Pulmonary artery endothelial cell (primary cell): ENCODE data around the gene AOX1. TPM values are rescaled to one million over a fixed set of nuclear protein-coding genes. Genes with fewer than 3 reads are reported as not detected.
"Not testable (repeated sequence)": the region's sequence is repeated elsewhere in the genome, so short reads cannot be mapped to it uniquely, and the experiment has no call there.

Source experiments
- DNase-seq: peaks from one replicate; pipeline ENCODE4 v3.0.0-alpha.2; 2011; ENCODE audit warnings: low read depth, low spot score
- total RNA-seq: library from RNA; depleted of rRNA; stranded (reverse); fragments of >200 nt; gene quantifications from 2 replicates; pipeline ENCODE4 v1.2.3, GENCODE V29; 2014

AOX1 gene
- total RNA-seq, 1 donor from 2014 or later = 14.5 TPM

DNA sequence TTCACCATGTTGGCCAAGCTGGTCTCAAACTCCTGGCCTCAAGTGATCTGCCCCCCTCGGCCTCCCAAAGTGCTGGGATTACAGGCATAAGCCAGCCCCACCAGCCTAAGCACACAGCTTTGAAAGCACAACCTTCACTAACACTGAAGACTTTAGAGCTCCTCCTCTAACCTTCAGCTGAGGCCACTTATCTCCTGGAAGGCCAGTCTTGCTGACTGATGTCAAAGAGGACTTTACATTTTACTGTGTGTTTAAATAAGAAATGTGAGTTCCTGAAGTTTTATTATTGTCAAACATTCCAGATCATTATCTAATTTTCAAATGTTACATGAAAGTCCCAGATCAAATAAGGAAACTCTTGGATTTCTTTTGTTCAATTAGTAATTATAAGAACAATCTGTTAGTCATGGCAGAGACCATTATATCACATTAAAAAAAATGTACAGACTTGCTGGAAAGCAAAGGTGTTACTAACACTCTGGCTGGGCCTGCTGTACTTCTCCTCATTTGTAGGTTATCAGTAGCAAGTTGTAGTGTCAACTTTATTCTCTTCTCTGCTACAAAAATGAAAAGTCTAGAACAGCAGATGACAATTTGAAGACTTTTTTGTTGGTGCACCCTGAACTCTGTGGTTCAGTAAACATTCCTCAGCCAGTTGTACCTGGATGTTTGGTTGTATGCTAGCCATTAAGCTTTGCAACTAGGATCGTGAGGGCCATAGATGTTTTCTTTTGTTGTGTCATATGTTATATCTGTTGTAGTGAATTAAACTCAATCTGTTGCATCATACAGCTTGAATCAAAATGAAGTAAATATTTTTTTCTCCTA, 80.0 kb downstream of the AOX1 start:
- no peak for DNase-seq

DNA sequence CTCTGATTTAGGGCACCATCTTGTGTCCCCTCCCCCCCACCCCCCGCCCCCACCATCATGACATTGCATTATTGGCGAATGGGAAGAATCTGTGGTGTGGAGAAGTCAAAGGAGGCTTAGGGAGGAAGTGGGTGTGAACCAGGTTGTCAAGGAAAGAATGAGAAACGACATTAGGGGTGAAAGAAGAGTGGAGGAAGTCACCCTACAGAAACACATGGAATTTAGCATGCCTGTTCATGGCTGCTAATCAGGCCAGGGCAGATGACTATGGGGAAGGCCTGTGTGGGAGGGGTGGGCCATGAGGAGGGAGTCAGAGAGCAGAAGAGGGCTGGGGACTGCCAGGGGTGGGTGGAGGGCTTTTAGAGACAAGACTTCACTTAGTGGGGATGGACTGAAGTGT, 81.6 kb downstream of the AOX1 start:
- DNase-seq = no peak

DNA sequence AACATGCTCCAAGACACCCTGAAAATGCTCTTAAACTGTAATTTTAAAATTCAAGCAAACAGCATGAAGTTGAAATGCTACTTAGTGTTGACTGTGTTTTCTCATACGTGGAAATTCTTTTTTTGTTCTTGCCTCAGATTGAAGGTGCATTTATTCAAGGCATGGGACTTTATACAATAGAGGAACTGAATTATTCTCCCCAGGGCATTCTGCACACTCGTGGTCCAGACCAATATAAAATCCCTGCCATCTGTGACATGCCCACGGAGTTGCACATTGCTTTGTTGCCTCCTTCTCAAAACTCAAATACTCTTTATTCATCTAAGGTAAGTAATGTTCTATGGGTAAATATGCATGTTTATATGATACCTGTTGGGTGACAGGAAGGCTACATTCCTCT, 82.7 kb downstream of the AOX1 start:
- DNase-seq = no peak

DNA sequence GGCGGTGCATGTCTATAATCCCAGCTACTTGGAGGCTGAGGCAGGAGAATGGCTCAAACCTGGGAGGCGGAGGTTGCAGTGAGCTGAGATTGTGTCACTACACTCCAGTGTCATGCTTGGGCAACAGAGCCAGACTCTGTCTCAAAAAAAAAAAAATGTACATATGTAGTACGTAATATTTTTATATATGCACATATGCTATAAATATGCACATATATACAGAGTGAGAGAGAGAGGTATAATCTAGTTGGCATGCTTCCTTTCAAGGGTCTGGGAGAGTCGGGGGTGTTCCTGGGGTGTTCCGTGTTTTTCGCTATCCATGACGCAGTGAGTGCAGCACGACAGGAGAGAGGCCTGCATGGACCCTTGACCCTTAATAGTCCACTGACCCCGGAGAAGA, 83.5 kb downstream of the AOX1 start:
- no peak for DNase-seq

DNA sequence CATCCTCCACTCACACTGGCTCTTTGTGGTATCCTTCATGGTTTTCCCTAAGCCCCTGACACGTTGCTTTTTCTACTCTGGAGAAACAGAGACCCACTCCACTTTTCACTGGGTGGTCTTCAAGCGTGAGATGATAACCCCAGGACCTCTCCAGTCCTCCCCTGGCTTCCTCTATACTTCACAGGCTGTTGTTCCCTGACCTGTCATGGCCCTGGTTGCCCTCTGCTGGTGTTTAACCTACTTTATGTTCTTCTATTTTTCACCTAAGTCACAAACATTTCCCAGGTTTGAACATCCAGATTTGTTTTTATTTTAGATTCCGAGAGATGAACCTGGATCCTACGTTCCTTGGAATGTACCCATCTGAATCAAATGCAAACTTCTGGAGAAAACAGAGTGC, 84.5 kb downstream of the AOX1 start:
- no peak for DNase-seq

DNA sequence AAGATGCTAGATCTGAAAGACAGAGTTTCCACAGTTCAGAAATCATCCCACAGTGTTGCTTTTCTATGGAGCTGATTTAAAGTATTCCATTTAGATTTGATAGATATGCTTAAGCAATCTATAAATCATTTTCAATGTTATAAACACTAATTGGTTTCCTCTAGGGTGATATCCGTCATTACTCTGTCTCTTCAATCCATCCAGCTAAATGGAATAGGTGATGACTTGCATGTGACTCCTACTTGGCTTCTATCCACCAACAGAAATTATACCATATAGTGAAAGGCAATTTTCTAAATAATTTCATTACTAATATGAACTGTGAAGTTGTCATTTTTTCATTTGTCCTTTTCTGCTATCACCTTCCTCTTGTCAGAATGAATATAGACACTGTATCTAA, 84.9 kb downstream of the AOX1 start:
- DNase-seq = no peak

DNA sequence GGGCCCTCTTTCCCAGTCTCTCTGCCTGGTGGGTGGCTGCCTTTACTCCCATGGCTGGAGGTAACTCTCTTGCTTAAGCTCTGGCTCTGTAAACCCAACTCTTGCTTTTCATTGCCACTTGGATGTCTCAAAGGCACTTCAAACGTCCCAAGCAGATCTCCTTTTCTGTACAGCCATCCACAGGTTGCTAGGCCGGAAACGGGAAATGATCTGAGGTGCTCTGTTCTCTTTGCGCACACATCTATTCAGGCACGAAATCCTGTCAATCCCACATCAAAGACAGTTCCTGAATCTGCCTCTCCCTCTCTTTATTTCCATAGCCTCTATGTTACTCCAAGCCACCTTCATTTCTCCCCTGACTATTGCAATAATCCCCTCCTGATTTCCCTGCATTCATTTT, 87.4 kb downstream of the AOX1 start:
- DNase-seq = no peak

DNA sequence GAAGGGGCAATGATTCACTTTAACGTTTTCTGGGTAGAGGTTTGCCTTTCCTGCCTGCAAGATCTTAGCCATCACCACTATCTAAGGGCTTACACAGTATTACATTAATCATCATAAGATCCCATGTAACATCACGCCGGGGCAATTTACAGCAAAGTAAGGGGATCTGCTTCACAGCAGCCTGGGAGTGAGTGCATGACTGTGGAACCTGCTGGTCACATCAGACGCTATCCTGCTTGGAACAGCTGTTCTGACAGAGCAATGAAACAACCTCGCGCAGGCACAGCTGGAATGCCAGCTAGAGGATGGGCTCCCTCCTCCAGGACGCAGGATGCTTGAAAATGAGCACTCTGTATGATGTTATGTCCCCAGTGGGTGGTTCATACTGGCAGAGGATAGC, 89.0 kb downstream of the AOX1 start:
- no peak for DNase-seq

DNA sequence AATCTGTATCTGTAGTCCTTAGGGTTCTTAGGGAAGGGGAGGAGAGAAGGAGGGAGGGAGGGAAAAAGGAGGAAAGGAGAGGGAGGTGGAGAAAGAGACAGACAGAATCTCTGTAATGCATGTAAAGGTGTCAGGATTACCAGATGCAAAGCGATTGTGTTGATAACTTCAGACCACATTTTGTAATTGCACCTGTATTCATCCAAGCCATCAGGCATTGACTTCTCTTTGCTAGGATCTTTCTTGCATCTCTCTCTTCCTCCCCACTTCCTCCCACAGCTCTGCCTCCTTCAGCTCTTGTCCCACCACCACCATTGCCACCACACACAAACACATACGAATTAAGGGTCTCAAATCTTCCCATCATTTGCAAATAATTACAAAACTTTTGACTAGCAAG, 91.4 kb downstream of the AOX1 start:
- no peak for DNase-seq

DNA sequence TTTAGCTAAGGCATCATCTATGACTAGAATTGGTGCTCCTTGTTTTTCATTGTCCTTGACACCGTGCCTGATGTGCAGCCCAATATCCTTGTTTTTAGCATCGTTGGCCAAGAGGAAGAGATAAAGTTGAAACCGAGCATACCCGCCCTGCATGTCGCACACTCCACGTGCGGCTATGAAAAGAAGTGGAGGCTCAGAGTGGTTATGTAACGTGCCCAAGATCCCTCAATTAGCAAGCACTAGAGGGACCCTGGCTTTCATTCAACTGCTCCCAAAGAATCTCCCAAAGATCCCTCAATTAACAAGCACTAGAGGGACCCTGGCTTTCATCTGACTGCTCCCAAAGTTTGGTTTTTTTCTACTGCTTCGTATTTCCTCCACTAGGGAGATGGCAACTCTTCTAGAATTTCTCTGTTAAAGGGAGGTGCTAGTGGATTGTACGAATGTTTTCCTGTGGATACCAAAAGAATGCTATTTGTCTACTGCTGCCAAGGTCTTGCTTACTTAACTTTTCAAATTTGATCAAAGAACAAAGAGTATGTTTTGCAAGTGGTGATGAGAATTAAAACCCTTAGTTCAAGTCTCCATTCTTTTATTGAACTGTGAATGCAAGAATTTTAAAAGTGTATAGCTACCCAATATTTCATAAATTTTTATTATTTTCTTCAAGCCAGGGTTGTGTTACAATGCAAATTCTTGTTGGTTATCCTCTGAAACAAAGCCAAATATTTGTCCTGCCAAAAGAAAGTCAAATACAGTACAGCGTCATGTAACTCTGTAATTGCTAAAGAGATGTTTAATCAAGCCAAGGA, 92.1 kb downstream of the AOX1 start:
- DNase-seq = no peak

DNA sequence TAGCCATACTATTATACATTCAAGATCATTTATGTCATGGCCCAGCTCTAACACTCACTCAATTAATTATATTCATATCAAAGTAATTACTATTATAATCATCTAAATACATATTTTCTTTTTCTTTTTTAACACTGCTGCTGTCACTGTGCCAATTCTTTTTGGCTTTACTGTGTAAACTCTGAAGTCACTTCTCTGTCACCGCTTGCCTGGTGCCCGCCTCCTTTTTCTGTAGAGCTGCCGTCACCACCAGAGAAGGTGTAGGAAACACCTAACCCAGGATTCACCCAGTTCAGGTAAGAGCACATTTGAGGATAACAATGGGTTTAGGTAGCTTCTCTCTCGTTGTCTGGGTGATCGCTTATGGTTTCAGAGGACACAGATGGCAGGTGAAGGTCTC, 93.3 kb downstream of the AOX1 start:
- no peak for DNase-seq

DNA sequence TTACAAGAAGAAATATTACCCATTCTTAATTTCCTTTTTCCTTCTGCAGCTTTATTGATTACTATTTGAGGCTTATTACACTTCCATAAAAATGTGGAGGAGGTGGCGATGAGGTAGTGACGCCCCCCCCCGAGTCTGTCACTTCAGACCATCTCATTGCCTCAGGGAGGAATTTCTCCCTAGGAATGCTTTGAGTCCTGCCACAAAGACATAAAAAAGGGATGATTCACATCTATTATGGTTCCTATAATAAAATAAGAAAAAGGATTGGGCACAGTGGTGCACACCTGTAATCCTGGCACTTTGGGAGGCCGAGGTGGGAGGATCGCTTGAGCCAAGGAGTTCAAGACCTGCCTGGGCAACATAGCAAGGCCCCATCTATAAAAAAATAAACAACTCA, 93.7 kb downstream of the AOX1 start:
- DNase-seq = no peak

DNA sequence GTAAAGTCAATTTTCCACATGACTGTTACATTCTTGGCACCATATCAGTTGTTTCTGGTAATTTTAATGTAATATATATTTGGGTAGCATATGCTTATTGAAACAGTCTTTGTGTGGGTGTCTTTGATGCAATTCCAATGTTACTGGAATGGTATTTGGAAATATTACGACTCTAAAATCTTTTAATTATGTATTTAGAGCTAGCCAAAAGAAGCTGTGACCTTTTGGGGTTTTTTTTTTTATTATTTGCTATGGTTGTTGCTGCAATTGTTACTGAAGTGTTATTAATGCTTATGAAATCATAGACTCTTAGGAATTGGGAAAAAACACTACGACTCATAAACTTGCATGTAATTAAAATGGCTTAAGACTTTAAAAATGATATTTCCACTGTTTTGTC, 95.9 kb downstream of the AOX1 start:
- no peak for DNase-seq

DNA sequence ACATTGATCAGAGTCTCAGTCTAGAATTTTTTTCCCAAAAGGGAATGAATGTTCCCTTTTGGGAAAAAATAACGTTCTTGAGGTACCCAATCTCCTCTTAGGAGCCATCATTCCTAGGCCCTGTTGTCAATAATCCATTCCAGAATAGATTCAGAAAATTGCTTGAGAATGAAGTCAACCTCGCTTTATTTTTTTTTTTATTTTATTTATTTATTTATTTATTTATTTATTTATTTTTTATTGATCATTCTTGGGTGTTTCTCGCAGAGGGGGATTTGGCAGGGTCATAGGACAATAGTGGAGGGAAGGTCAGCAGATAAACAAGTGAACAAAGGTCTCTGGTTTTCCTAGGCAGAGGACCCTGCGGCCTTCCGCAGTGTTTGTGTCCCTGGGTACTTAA, 96.6 kb downstream of the AOX1 start:
- not testable (repeated sequence) for DNase-seq

DNA sequence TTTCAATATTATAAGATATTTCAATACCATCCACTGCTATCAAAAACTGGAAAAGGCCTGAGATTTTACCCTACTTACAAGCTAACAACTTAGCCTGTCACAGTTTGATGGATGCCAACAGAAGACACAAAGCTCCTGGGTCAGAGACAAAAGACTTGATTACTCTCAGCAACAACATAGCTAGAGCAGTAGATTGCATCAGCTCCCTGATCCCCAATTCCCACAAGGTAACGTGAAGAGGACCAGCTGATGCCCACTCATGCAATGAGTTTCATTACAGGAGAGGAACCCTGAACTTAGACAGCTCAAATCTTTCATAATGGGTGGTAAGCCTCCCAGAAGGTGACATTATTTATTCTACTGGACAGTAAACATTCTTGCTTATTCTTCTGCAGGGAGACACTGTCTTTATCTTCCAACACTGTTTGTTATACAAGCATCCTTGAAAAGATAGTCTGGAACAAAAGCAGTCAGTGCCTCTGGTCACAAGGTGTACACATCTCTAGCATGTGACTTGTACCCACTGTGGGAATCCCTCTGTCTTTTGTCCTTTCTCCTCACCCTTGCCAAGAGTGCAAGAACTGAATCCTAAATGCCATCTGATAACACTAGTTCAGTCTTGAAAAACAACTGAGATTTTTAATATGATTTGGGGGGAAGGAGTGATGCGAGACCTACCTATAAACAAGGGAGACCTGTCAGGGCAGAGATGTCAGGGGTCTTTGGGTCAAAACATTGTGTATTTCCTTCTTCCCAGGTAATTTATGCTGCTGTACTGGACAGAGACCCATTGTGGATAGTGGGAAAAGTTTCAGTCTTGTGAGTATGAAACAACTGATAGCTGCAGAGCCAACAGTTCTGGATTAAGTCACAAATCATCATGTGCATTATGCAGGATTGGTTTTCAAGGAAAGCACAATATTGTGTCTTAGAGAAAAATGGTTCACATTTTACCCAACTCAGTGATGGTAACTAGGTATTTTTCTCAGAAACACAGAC, 102.4 kb downstream of the AOX1 start:
- DNase-seq = no peak

DNA sequence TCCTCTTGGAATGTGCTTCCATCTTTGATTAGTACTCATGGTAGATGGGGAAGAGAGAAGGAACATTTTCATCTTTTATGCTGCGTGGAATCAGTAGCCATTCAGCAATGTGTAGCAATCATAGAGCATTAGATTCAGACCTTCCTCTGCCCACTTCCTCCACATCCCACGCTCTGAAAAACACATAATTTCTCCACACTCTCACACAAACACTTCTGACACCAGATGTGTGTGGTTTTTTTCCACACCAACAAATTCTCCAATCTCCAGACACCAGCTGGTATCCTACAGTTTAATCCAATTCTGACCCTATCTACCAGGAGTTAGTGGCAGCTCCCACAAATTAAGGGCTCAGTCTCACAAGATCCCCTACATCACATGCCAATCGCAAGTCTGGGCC, 103.3 kb downstream of the AOX1 start:
- DNase-seq = no peak

DNA sequence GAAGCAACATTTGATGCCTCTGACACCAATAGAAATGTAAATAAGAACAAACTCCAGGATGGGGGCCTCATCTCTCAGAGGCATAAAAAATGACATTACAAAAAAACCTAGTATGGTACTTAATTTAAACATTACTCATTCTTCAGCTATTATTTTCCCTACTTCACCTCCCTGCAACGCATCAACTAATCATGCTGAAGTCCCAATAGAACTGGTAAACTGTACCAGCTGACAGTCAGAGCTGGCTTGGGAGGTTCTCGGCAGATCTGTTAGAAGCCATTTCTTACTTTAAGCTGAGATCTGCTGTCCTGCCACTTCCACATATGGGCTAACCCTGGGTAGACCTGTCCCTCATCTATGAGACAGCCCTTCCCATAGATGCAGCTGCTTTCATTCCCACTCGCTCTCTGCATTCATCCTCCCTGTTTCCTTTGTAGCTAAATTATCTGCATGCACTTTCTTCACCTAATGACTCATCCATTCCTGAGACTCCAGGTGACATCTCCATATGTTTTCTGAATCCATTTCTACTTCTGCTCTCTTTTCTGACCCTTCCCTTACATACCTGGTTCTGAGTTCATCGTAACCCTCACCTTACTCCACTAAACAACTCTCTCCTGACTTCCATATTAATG, 108.1 kb downstream of the AOX1 start:
- no peak for DNase-seq

DNA sequence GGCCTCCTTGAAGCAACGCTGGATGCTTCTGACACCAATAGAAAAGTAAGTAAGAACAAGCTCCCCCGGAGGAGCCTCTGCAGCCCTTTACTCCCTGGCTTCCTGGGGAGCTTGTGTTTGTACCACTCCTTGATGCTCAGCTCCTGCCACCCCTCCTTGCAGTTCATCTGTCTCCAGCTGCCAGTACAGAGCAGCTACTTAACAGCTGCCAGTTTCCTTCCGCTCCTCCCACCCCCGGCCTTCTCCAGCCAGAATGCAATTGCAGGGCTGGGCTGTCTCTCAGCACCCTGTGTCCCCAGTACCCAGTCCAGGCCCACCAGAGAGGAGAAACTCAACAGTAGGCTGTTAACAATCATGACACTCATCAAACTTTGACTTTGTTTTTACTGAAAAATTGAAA, 109.4 kb downstream of the AOX1 start:
- DNase-seq = no peak

DNA sequence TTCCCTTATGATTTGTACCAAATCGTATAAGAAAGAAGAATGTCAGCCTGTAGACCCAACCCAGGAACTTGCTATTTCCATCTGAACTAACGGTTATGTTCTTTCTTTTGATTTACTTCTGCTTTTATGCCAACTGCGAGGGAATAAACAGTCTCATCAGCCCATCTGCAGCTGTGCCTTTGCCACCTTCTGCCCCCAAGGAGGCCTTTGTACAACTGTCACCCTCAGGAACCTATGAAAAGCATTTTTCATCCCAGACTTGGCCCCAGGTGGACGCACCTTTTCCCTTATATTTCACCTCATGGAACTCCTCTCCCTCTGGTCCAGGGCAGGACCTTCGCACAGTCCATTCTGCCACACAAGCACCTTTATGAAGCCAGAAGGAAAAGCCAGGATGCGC, 109.8 kb downstream of the AOX1 start:
- DNase-seq = no peak

DNA sequence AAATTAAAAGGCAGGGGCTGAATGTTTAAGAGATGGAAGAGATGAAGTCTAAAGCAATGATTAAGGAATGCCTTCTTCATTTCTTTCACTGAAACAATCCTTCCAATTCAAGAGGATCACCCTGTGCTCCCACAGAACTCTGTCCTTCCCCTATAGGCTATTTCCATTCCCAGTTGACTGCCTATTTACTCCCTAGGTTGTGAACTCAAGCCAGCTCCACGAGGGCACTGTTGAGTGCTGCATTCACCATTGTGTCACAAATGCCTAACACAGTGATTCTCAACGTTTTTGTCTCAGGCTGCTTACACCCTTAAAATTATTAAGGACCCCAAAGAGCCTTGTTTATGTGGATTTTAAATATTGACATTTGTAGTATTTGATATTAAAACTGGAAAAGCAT, 112.4 kb downstream of the AOX1 start:
- DNase-seq = no peak

DNA sequence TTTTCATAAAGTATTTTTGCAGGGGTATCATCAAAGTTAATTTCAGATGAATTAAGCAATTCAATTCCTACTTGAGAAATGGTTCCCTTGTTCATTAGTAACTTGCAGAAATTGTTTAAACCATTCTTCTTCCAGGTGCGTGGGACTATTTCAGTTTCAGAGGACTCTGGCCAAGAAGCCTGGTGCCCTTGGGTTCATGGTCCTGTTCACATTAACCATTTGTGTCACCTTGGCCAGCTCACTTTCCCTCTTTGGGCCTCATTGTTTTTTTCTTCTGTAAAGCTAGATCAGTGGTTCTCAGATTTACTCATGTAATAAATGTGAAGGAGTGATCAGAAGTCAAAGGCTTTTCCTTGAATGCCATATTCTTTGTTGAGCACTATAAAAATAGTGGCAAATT, 113.5 kb downstream of the AOX1 start:
- no peak for DNase-seq
